Measurements from ENCODE around the gene TM4SF4.

- no peak for TF ChIP-seq ZNF174 (tag by site-specific recombination; IDR thresholded peaks at IDR 0.05)
- no peak for TF ChIP-seq ZNF24 (tag by site-specific recombination; IDR thresholded peaks at IDR 0.05)
- TF ChIP-seq ZNF747 (tag by site-specific recombination; IDR thresholded peaks at IDR 0.05) = no peak
- TF ChIP-seq FEZF1 (tag by site-specific recombination; IDR thresholded peaks at IDR 0.05) = no peak
- TF ChIP-seq, protein P1, sequence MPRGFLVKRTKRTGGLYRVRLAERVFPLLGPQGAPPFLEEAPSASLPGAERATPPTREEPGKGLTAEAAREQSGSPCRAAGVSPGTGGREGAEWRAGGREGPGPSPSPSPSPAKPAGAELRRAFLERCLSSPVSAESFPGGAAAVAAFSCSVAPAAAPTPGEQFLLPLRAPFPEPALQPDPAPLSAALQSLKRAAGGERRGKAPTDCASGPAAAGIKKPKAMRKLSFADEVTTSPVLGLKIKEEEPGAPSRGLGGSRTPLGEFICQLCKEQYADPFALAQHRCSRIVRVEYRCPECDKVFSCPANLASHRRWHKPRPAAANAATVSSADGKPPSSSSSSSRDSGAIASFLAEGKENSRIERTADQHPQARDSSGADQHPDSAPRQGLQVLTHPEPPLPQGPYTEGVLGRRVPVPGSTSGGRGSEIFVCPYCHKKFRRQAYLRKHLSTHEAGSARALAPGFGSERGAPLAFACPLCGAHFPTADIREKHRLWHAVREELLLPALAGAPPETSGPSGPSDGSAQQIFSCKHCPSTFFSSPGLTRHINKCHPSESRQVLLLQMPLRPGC (tag by site-specific recombination; IDR thresholded peaks at IDR 0.05) = no peak
Measured at GRCh38 chr3:149481491-149481890, 7.0 kb downstream of the TM4SF4 start.
